Measurements from ENCODE around the gene REXO1.

REXO1 gene

GRCh38 chr19:1851654-1852580, 3.6 kb upstream of the REXO1 start:
- Histone ChIP-seq H3F3A (ENCODE audit: insufficient read depth, low read length) (peaks cover 26% of the 10 kb centered on the region), H2AFZ (ENCODE audit: low read length) (no peak overlapping the region), H3K4me1 (ENCODE audit: low read length) (peaks cover 41% of the 10 kb centered on the region), H3K79me2 (ENCODE audit: low read length) (peaks cover 64% of the 10 kb centered on the region), H3K9me3 (replicated peaks; ENCODE audit: insufficient read depth, low read length) (no peaks in the 10 kb centered on the region), H3K9me2 (replicated peaks; ENCODE audit: insufficient read depth, low read length) (no peaks in the 10 kb centered on the region), H3K9ac (ENCODE audit: low read length) (no peak overlapping the region), H3K4me2 (ENCODE audit: low read depth, low read length) (no peak overlapping the region), H3K4me3 (ENCODE audit: low read length) (no peak overlapping the region), H3K27me3 (replicated peaks; ENCODE audit: insufficient read depth, low read length) (no peaks in the 10 kb centered on the region), H3K36me3 (replicated peaks; ENCODE audit: insufficient read depth, low read length) (no peaks in the 10 kb centered on the region), H4K20me1 (ENCODE audit: insufficient read depth, low read length) (peaks cover 7% of the 10 kb centered on the region; the same call in 1 of the 2 replicates), H3K27ac (ENCODE audit: low read length) (no peak overlapping the region)
- no peak for DNase-seq
- TF ChIP-seq EZH2phosphoT487 (IDR thresholded peaks at IDR 0.05; ENCODE audit: low read length): no peak
- TF ChIP-seq EZH2 (optimal IDR thresholded peaks at IDR 0.05; ENCODE audit: low read depth, low read length): no peak
- TF ChIP-seq CTCF (IDR thresholded peaks at IDR 0.05; ENCODE audit: low read length): no peak

- Histone ChIP-seq H3K79me2 (ENCODE audit: low read length) (peaks cover 65% of the 10 kb centered on the region), H3K4me1 (ENCODE audit: low read length) (peaks cover 44% of the 10 kb centered on the region), H4K20me1 (ENCODE audit: insufficient read depth, low read length) (peaks cover 13% of the 10 kb centered on the region; the same call in 1 of the 2 replicates), H3F3A (ENCODE audit: insufficient read depth, low read length) (peaks cover 20% of the 10 kb centered on the region), H3K27me3 (replicated peaks; ENCODE audit: insufficient read depth, low read length) (no peaks in the 10 kb centered on the region), H3K9ac (ENCODE audit: low read length) (no peak overlapping the region), H3K9me3 (replicated peaks; ENCODE audit: insufficient read depth, low read length) (no peaks in the 10 kb centered on the region), H3K27ac (ENCODE audit: low read length) (no peak overlapping the region), H3K9me2 (replicated peaks; ENCODE audit: insufficient read depth, low read length) (no peaks in the 10 kb centered on the region), H2AFZ (ENCODE audit: low read length) (no peak overlapping the region), H3K4me2 (ENCODE audit: low read depth, low read length) (no peak overlapping the region), H3K36me3 (replicated peaks; ENCODE audit: insufficient read depth, low read length) (no peaks in the 10 kb centered on the region), H3K4me3 (ENCODE audit: low read length) (no peak overlapping the region)
- TF ChIP-seq EZH2phosphoT487 (IDR thresholded peaks at IDR 0.05; ENCODE audit: low read length) (no peak), CTCF (IDR thresholded peaks at IDR 0.05; ENCODE audit: low read length) (peak; percentile 25)
- DNase-seq: no peak
Measured at GRCh38 chr19:1850809-1851653, 2.7 kb upstream of the REXO1 start.

- Histone ChIP-seq H3K27ac (ENCODE audit: low read length) (no peak overlapping the region), H3K4me1 (ENCODE audit: low read length) (peaks cover 36% of the 10 kb centered on the region), H3F3A (ENCODE audit: insufficient read depth, low read length) (peaks cover 12% of the 10 kb centered on the region), H3K36me3 (replicated peaks; ENCODE audit: insufficient read depth, low read length) (no peaks in the 10 kb centered on the region), H3K4me2 (ENCODE audit: low read depth, low read length) (no peak overlapping the region), H3K79me2 (ENCODE audit: low read length) (peaks cover 67% of the 10 kb centered on the region), H3K9me2 (replicated peaks; ENCODE audit: insufficient read depth, low read length) (no peaks in the 10 kb centered on the region), H4K20me1 (ENCODE audit: insufficient read depth, low read length) (peaks cover 17% of the 10 kb centered on the region), H3K27me3 (replicated peaks; ENCODE audit: insufficient read depth, low read length) (no peaks in the 10 kb centered on the region), H2AFZ (ENCODE audit: low read length) (no peak overlapping the region), H3K4me3 (ENCODE audit: low read length) (no peak overlapping the region), H3K9ac (ENCODE audit: low read length) (no peak overlapping the region), H3K9me3 (replicated peaks; ENCODE audit: insufficient read depth, low read length) (no peaks in the 10 kb centered on the region)
- TF ChIP-seq EZH2 (optimal IDR thresholded peaks at IDR 0.05; ENCODE audit: low read depth, low read length) (no peak), CTCF (IDR thresholded peaks at IDR 0.05; ENCODE audit: low read length) (no peak)
- DNase-seq: no peak
Measured at GRCh38 chr19:1849886-1850398, 1.7 kb upstream of the REXO1 start.

Data from MM.1S (cell line).